Lower leg skin (tissue), 4 donors: Measurements from ENCODE around the gene RIPOR2. TPM values are rescaled to one million over a fixed set of nuclear protein-coding genes. Genes with fewer than 3 reads are reported as not detected.

ENCODE experiments used
- DNase-seq, 2 donors: peaks; one replicate each; pipeline ENCODE4 v3.0.0-alpha.2; 2019; ENCODE audit warnings: low spot score in 2 of 2
- H3K4me3 ChIP-seq: fragments of 200-600 bp; sonication (generic); 2 replicates; pipeline ENCODE4 v1.5.1; 2017; ENCODE audit warnings: mild to moderate bottlenecking, low read depth; ENCODE audit not compliant: poor library complexity, severe bottlenecking
- CTCF ChIP-seq, 3 donors: fragments of 450-650 bp; IDR thresholded peaks; one replicate each; pipeline ENCODE4 v1.5.1; 2016; ENCODE audit warnings: antibody characterized with exemption in 3 of 3, mild to moderate bottlenecking in 3 of 3, moderate library complexity in 2 of 3
- POLR2A ChIP-seq, 2 donors: fragments of 450-650 bp; IDR thresholded peaks; one replicate each; pipeline ENCODE4 v1.6.1; 2016 to 2017; ENCODE audit warnings: antibody characterized with exemption in 2 of 2, mild to moderate bottlenecking in 1 of 2, moderate library complexity in 1 of 2
- WGBS, 2 donors: methylation state at CpG; one replicate each; pipeline ENCODE4 v1.1.5; 2018; 5-methylcytosine and 5-hydroxymethylcytosine counted together
- intact Hi-C: fragments of 100-400 bp; cut with DNase I; formaldehyde crosslinking; loops from one replicate; pipeline ENCODE4 v1.15.0; 2023; ENCODE audit warnings: low total_unique reads
- total RNA-seq, 4 donors: library from RNA; depleted of rRNA; stranded (reverse); fragments of >200 nt; gene quantifications; one replicate each; pipeline ENCODE4 v1.1.0, GENCODE V29; 2016

Gene RIPOR2
- total RNA-seq, 4 donors from 2014 or later = 5.2 to 21.3 (median 8.6) TPM

GRCh38 chr6:24825130-24825630 lies 110.6 kb downstream of the RIPOR2 start:
- TF ChIP-seq POLR2A (IDR thresholded peaks at IDR 0.05) (no peak), CTCF (IDR thresholded peaks at IDR 0.05) (no peak)
- intact Hi-C loops = no loop called here
- H3K4me3 ChIP-seq = no peak overlapping the region
- DNase-seq = no peak
- WGBS, 2 donors = 40 to 62% methylated on average over 2 of the region's 2 CpGs

GRCh38 chr6:24824142-24824938 lies 111.4 kb downstream of the RIPOR2 start:
- 92 to 93% methylated on average over 6 of the region's 6 CpGs for WGBS, 2 donors
- TF ChIP-seq CTCF (IDR thresholded peaks at IDR 0.05) (no peak), POLR2A (IDR thresholded peaks at IDR 0.05) (no peak)
- DNase-seq = no peak
- intact Hi-C loops = no loop called here
- no peak overlapping the region for H3K4me3 ChIP-seq

- DNase-seq = no peak
- WGBS, 2 donors = 87 to 98% methylated on average over 2 of the region's 2 CpGs
- TF ChIP-seq POLR2A (IDR thresholded peaks at IDR 0.05) = no peak
- no peak for TF ChIP-seq CTCF (IDR thresholded peaks at IDR 0.05)
- no peak overlapping the region for H3K4me3 ChIP-seq
- intact Hi-C loops = no loop called here
Measured at GRCh38 chr6:24823185-24823584, 112.6 kb downstream of the RIPOR2 start.

- 77 to 89% methylated on average over 6 of the region's 6 CpGs for WGBS, 2 donors
- H3K4me3 ChIP-seq = no peak overlapping the region
- DNase-seq = no peak
- intact Hi-C loops = no loop called here
- TF ChIP-seq POLR2A (IDR thresholded peaks at IDR 0.05) (no peak), CTCF (IDR thresholded peaks at IDR 0.05) (no peak)
Measured at GRCh38 chr6:24822696-24823095, 113.1 kb downstream of the RIPOR2 start.

- 91 to 92% methylated on average over 3 of the region's 3 CpGs for whole genome bisulfite sequencing, 2 donors
- intact Hi-C loops = no loop called here
- H3K4me3 ChIP-seq = no peak overlapping the region
- DNase-seq = no peak
- no peak for TF ChIP-seq CTCF (IDR thresholded peaks at IDR 0.05)
Measured at GRCh38 chr6:24821860-24822444, 113.8 kb downstream of the RIPOR2 start.
